Natural killer cell treated with Interleukin-12 subunit alpha and Interleukin-12 subunit beta and Interleukin-15 and Interleukin-18, amount 100 ng/mL, for 72 hours (primary cell): ENCODE results near the gene NR3C2. TPM values are rescaled to one million over a fixed set of nuclear protein-coding genes. Genes with fewer than 3 reads are reported as not detected.
A peak's percentile ranks its signal among the peaks of the same experiment; 100 is the strongest.

Source experiments
- ATAC-seq, 2 donors: fragments of 150-1000 bp; cut with Tn5 transposase in 1 of 2; sonication (Bioruptor Pico), chemical (Tn5 transposase) in 1 of 2; 2 replicates each; pipeline ENCODE4 v1.10.0; 2021
- DNase-seq: peaks from one replicate; pipeline ENCODE4 v3.0.0; 2022; ENCODE audit warnings: low spot score
- H3K27ac Mint-ChIP-seq, 2 donors: 1 replicate in 1 of 2; 2 replicates in 1 of 2; pipeline ENCODE4 v1.8.0; 2022; ENCODE audit warnings: mixed read lengths in 2 of 2, mild to moderate bottlenecking in 1 of 2, moderate library complexity in 1 of 2
- H3K27me3 Mint-ChIP-seq, 2 donors: 1 replicate in 1 of 2; 2 replicates in 1 of 2; pipeline ENCODE4 v1.8.0; 2022; ENCODE audit warnings: mixed read lengths in 2 of 2
- H3K36me3 Mint-ChIP-seq: one replicate; pipeline ENCODE4 v1.8.0; 2022; ENCODE audit warnings: mixed read lengths
- H3K4me1 Mint-ChIP-seq, 2 donors: 1 replicate in 1 of 2; 2 replicates in 1 of 2; pipeline ENCODE4 v1.8.0; 2022; ENCODE audit warnings: low read depth in 2 of 2, mixed read lengths in 2 of 2, mild to moderate bottlenecking in 1 of 2
- H3K4me3 Mint-ChIP-seq: one replicate; pipeline ENCODE4 v1.8.0; 2022; ENCODE audit warnings: mixed read lengths
- H3K9me3 Mint-ChIP-seq: 2 replicates; pipeline ENCODE4 v1.8.0; 2022; ENCODE audit warnings: mixed read lengths
- total RNA-seq, 2 donors: library from RNA; stranded (reverse); gene quantifications; one replicate each; pipeline ENCODE4 v1.2.3, GENCODE V29; 2022

The NR3C2 gene
- total RNA-seq, 2 donors from 2014 or later: 1.5 to 2.4 TPM

- H3K4me3 Mint-ChIP-seq: no peak overlapping the region
- ATAC-seq: no peak
- no peaks in the 10 kb centered on the region for H3K4me1 Mint-ChIP-seq
- peaks cover 3% of the 10 kb centered on the region for H3K36me3 Mint-ChIP-seq
- DNase-seq: no peak
- peaks cover 2% of the 10 kb centered on the region for H3K9me3 Mint-ChIP-seq
- H3K27me3 Mint-ChIP-seq: no peaks in the 10 kb centered on the region
- H3K27ac Mint-ChIP-seq: no peak overlapping the region
Observed at GRCh38 chr4:148112231-148112982, 329.8 kb downstream of the NR3C2 start.

- Mint-ChIP-seq H3K4me1 (no peaks in the 10 kb centered on the region), H3K9me3 (peaks cover 3% of the 10 kb centered on the region), H3K27me3 (no peaks in the 10 kb centered on the region), H3K27ac (no peak overlapping the region), H3K36me3 (peaks cover 5% of the 10 kb centered on the region), H3K4me3 (no peak overlapping the region)
- no peak for DNase-seq
- ATAC-seq: no peak
Observed at GRCh38 chr4:148110169-148110568, 332.0 kb downstream of the NR3C2 start.

DNA sequence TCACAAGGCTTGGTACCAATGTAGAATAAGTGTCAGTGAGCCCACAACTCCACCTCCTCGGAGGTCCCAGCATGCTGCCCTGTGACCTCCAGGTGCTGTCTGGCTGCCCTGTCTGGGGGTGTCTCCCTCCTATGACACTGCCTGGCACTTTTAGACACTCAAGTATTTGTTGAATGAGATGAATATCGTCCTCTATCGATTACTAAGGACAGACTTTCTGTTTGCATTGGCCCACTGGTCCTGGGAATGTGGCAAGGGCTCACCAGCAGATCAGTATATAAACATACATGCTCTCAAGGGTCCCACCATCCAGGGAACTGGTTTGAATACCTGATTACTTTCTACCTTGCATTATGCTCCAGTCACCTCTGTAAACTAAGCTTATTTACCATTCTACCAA, 333.0 kb downstream of the NR3C2 start:
- DNase-seq: no peak

DNA sequence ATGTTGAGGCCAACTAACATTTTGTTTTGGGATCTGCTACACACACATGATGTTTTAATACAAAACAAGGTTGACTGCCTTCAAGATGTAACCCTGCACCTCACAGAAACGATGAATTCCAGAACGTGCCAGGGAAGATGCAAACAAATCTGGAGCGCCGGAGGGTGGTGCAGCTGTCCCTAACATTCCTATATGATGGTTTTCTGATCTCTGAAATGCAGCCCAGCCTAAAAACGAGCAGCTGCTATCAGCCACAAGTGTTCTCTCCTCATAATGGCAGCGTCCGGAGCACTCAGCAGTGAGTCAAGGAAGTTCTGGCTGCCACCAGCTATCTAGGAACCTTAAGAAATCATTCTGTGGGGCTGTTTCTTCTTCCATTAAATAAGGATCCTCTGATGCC, 333.4 kb downstream of the NR3C2 start:
- peaks cover 3% of the 10 kb centered on the region for H3K9me3 Mint-ChIP-seq
- H3K4me3 Mint-ChIP-seq: no peak overlapping the region
- DNase-seq (no peak), ATAC-seq (no peak)
- H3K36me3 Mint-ChIP-seq: peaks cover 5% of the 10 kb centered on the region
- H3K27ac Mint-ChIP-seq: no peak overlapping the region
- no peaks in the 10 kb centered on the region for H3K27me3 Mint-ChIP-seq
- no peaks in the 10 kb centered on the region for H3K4me1 Mint-ChIP-seq

More for the DNA sequence above, 333.0 kb downstream of the NR3C2 start:
- H3K4me3 Mint-ChIP-seq: no peak overlapping the region
- no peak for ATAC-seq
- H3K9me3 Mint-ChIP-seq: peaks cover 3% of the 10 kb centered on the region
- H3K4me1 Mint-ChIP-seq: no peaks in the 10 kb centered on the region
- H3K27me3 Mint-ChIP-seq: no peaks in the 10 kb centered on the region
- H3K36me3 Mint-ChIP-seq: peaks cover 5% of the 10 kb centered on the region
- no peak overlapping the region for H3K27ac Mint-ChIP-seq

- H3K4me1 Mint-ChIP-seq: peaks cover 0 to 4% of the 10 kb centered on the region in 2 donors
- DNase-seq (no peak), ATAC-seq (no peak)
- peaks cover 5% of the 10 kb centered on the region for H3K36me3 Mint-ChIP-seq
- H3K4me3 Mint-ChIP-seq: no peak overlapping the region
- H3K27ac Mint-ChIP-seq: no peak overlapping the region
- H3K9me3 Mint-ChIP-seq: peaks cover 3% of the 10 kb centered on the region
- no peaks in the 10 kb centered on the region for H3K27me3 Mint-ChIP-seq
Observed at GRCh38 chr4:148103597-148104355, 338.4 kb downstream of the NR3C2 start.

- no peak for ATAC-seq
- no peak overlapping the region for H3K27ac Mint-ChIP-seq
- DNase-seq: no peak
- no peak overlapping the region for H3K4me3 Mint-ChIP-seq
- no peaks in the 10 kb centered on the region for H3K27me3 Mint-ChIP-seq
- peaks cover 0 to 4% of the 10 kb centered on the region in 2 donors for H3K4me1 Mint-ChIP-seq
- H3K36me3 Mint-ChIP-seq: no peaks in the 10 kb centered on the region
- no peaks in the 10 kb centered on the region for H3K9me3 Mint-ChIP-seq
Observed at GRCh38 chr4:148101790-148102189, 340.4 kb downstream of the NR3C2 start.

- Mint-ChIP-seq H3K27me3 (no peaks in the 10 kb centered on the region), H3K9me3 (no peaks in the 10 kb centered on the region), H3K4me3 (no peak overlapping the region), H3K4me1 (peaks cover 0 to 4% of the 10 kb centered on the region in 2 donors), H3K27ac (no peak overlapping the region), H3K36me3 (no peaks in the 10 kb centered on the region)
- DNase-seq: no peak
- peak in 1 of 2 donors; percentile 24 for ATAC-seq
Observed at GRCh38 chr4:148101235-148101634, 341.0 kb downstream of the NR3C2 start.

DNA sequence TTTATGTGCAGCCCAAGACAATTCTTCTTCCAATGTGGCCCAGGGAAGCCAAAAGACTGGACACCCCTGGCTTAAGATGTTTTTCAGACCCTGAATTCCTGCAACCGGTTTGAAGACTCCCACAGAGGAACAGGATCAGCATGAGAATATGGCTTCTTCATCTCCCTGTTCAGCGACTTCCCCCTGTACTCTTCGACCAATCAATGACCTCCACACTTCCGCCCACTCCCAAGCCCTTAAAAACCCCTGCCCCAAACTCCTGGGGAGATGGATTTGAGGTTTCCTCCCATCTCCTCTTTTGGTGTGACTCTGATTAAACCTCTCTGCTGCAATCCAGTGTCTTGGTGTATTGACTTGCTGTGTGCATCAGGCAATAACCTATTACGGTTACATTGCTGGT, 344.4 kb downstream of the NR3C2 start:
- H3K36me3 Mint-ChIP-seq: no peaks in the 10 kb centered on the region
- no peak overlapping the region for H3K27ac Mint-ChIP-seq
- ATAC-seq (no peak), DNase-seq (no peak)
- H3K4me1 Mint-ChIP-seq: peaks cover 0 to 4% of the 10 kb centered on the region in 2 donors
- H3K9me3 Mint-ChIP-seq: no peaks in the 10 kb centered on the region
- no peak overlapping the region for H3K4me3 Mint-ChIP-seq
- no peaks in the 10 kb centered on the region for H3K27me3 Mint-ChIP-seq

- H3K4me1 Mint-ChIP-seq: no peaks in the 10 kb centered on the region
- no peak overlapping the region for H3K4me3 Mint-ChIP-seq
- no peaks in the 10 kb centered on the region for H3K27me3 Mint-ChIP-seq
- H3K36me3 Mint-ChIP-seq: no peaks in the 10 kb centered on the region
- ATAC-seq: peak; percentile 44 to 53
- no peak overlapping the region for H3K27ac Mint-ChIP-seq
- H3K9me3 Mint-ChIP-seq: no peaks in the 10 kb centered on the region
- DNase-seq: no peak
Observed at GRCh38 chr4:148095346-148095923, 346.8 kb downstream of the NR3C2 start.

DNA sequence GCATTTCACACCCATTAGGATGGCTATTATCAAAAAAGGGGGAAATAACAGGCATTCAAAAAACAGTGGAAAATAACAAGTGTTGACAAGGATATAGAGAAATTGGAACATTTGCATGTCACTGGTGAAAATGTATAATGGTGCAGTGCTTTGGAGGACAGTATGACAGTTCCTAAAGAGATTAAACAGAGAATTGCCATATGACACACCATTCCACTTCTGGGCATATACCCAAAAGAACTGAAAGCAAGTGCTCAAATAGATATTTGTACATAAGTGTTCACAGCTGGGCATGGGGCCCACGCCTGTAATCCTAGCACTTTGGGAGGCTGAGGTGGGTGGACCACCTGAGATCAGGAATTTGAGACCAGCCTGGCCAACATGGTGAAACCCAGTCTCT, 348.1 kb downstream of the NR3C2 start:
- Mint-ChIP-seq H3K36me3 (no peaks in the 10 kb centered on the region), H3K4me3 (no peak overlapping the region), H3K4me1 (no peaks in the 10 kb centered on the region), H3K27ac (no peak overlapping the region), H3K9me3 (no peaks in the 10 kb centered on the region), H3K27me3 (no peaks in the 10 kb centered on the region)
- DNase-seq (no peak), ATAC-seq (no peak)

DNA sequence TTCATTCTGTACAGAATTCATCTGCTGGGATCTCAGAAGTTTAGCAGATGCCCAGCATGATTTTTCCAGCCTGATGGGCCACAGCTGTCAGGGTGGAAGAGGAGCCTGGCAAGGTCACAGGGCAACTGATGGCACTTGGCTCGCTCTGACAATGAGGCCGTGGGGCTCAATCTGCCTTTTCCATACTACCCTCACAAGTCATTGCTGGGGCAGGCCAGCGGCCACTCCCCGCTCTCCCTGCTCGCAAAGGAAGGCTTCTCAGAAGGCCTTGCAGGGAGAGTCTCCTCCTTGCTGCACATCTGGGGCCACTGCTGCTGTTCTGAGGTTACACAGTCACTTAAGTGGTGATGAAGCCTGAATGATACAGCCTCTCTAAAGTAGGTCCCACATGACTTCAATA, 349.1 kb downstream of the NR3C2 start:
- H3K4me1 Mint-ChIP-seq: no peaks in the 10 kb centered on the region
- ATAC-seq: no peak
- DNase-seq: no peak
- no peaks in the 10 kb centered on the region for H3K27me3 Mint-ChIP-seq
- no peaks in the 10 kb centered on the region for H3K9me3 Mint-ChIP-seq
- H3K4me3 Mint-ChIP-seq: no peak overlapping the region
- H3K27ac Mint-ChIP-seq: no peak overlapping the region
- no peaks in the 10 kb centered on the region for H3K36me3 Mint-ChIP-seq

DNA sequence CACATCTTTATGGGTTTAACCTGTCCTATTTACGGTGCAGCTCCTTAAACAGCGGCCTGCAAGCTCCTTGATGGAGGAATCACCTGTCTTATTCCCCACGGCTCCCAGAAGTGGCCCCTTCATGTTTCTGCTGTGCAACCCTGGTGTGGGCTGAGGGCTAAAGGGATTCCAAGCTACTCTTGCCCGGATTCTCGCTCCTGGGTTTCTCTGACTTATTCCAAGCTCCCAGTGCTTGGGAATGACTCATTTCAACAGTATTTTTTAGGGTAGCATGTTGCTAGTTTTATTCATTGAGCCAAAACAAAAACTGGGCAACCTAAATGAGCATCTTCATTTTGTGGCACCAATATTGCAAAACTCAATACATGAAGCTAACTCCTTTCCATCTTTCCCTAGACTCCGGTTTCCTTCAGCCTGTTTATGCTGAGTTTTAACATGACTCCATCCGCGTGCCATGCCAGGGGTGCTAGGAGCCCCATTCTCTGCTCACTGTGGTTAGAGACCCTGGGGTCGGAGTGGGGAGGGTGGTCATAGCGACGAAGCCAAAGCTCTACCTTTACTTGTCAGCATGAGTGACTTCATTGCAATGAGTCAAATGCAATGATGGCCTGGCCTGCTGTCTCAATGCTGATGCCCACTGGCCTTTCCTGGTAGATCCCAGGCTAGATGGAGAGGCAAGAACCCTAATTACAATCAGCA, 349.7 kb downstream of the NR3C2 start:
- no peak overlapping the region for H3K4me3 Mint-ChIP-seq

GRCh38 chr4:148091896-148092295, 350.3 kb downstream of the NR3C2 start:
- Mint-ChIP-seq H3K4me1 (no peaks in the 10 kb centered on the region), H3K27ac (no peak overlapping the region), H3K9me3 (peaks cover 3% of the 10 kb centered on the region), H3K27me3 (no peaks in the 10 kb centered on the region), H3K4me3 (no peak overlapping the region), H3K36me3 (no peaks in the 10 kb centered on the region)
- no peak for DNase-seq
- ATAC-seq: no peak

More for the DNA sequence above, 349.7 kb downstream of the NR3C2 start:
- no peak for ATAC-seq
- Mint-ChIP-seq H3K4me1 (no peaks in the 10 kb centered on the region), H3K27me3 (no peaks in the 10 kb centered on the region), H3K27ac (no peak overlapping the region), H3K36me3 (no peaks in the 10 kb centered on the region), H3K9me3 (no peaks in the 10 kb centered on the region)
- no peak for DNase-seq
